ENCODE results near the gene ATXN7L3.
"Not testable (repeated sequence)": the region's sequence is repeated elsewhere in the genome, so short reads cannot be mapped to it uniquely, and the experiment has no call there.

Gene ATXN7L3

DNA sequence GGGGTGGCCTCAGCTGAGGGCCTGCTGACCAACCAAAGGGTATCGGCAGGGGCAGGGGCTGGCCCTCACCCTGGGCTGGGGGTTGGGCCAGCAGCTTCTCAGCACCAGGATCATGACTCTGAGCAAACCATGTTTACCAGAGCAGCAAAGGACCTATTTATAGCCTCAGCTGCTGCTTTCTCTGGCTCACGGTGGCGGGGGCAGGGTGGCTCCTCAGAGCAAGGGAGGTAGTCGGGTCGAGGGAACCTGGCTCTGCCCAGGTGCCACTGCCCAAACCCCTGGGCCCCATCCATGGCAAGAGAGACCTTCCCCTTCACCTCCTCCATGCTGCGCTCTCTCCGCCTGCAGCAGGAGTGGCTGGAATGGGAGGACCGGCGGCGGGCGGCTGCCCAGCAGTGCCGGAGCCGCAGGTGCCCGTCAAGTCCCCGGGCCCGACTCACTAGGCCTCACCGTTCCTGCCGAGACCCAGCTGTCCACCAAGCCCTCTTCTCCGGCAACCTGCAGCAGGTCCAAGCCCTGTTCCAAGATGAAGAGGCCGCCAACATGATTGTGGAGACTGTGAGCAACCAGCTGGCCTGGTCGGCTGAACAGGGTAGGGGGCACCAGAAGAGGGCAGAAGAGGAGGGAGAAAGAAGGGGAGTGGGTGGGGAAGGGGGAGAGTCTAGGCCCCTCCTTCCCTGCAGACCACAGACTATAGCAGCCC, 29.0 kb downstream of the ATXN7L3 start, which contains the start of gene ASB16:
TSS of gene ASB16 (plus strand) at position 206 of the 703 bp plus-strand sequence. CDS start at position 292, 86 bp downstream.
- no peak for DNase-seq

DNA sequence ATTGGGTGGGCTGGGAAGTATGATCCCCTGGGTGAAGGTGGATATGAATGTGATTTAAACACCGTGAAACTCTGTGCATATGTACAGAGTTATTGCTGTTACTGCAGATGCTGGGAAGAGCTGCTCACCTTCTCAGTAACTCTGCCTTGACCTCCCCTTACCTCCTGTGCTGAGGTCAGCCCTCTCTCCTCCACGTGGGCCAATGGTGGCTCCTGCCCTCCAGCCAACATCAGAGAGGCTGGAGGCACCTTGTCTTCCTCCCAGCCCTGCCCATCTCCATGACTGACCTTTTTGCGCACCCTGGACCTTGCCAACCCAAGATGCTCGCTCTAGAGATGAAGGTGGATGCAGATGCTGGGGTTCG, 29.6 kb downstream of the ATXN7L3 start:
- no peak for DNase-seq

DNA sequence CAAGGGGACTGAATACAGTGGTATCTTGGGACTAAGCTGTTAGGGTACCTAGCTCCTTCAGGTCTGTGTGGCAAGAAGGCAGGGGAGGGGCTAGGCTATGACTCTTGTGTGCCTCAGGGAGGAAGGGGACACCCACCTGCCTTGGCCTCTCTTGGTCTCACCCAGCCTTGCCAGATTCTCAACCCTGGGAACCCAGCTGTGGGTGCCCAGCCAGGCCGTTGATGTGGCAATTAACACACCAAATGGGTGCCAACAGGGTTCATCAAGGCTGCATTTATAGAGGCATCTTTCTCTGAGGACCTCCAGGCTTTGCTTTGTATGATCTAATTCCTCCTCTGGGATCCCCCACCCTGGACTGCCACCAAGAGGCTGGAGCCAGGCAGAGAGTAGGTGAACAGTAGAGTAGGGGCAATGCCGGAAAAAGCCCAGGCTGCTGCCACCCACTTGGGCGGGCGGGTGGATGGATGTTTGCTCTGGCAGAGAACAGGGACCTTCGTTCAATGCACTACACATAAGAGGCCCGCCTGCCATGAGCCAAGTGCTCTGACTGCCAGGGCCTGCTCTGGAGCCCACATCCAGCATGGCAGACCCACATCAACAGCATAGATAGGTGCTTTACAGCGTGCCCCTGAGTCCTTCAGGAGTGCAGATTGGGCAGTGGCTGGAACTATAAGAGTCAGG, 32.4 kb downstream of the ATXN7L3 start:
- DNase-seq, result no peak

DNA sequence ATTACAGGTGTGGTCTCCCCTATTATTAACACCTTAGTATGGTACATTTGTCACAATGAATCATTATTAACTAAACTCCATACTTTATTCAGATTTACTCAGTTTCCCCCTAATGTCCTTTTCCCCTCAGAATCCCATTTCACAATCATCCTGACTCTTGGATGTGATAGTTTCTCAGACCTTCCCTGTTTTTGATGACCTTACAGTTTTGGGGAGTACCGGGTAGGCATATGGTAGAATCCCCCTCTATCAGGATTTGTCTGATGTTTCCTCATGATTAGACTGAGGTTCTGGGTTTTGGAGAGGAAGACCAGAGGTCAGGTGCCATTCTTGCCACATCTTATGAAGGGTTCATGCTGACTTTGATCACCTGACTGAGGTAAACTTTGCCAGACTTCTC, 35.2 kb downstream of the ATXN7L3 start:
- no peak for DNase-seq

DNA sequence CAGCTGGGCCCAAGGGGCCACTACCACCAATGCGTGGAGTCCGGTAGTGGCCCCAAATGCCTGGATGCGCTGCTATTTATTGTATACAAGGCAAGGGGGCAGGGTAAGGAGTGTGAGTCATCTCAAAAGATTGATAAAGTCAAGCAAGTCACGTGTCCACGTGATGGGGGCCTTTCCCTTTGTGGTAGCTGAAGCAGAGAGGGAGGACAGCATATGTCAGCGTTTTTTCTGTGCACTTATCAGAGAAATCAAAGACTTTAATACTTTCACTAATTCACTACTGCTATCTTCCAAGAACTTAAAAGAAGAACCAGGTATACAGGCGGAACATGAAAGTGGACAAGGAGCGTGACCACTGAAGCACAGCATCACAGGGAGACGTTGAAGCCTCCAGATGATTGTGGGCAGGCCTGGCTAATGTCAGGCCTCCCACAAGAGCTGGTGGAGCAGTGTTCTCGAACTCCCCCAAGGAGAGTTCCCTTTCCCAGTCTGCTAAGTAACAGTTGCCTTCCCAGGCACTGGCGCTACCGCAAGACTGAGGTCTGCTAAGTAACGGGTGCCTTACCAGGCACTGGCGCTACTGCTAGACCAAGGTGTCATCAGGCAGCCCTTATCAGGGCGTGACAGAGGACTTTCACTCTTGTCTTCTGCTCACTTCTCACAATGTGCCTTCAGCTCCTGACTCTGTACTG, 40.0 kb downstream of the ATXN7L3 start:
- DNase-seq, result peak; percentile 60

DNA sequence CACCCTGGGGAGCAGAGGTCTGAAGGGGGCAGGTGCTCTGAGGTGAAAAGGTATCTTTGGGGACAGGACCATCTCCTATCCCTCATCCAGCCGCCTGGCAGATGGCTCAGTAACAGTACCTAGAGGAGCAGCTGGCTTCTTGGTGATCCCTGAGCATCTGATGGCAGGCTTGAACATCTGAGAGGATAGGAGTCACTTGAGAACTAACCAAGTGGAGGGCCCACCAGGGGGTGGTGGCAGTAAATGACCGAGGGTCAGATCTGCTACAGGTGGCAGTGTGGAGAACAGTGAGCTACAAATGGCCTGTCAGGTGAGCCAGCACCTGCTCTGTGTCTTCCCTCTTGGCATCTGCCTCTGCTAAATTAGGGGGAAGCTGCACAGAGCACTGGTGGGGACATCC, 44.2 kb downstream of the ATXN7L3 start:
- DNase-seq, result no peak

DNA sequence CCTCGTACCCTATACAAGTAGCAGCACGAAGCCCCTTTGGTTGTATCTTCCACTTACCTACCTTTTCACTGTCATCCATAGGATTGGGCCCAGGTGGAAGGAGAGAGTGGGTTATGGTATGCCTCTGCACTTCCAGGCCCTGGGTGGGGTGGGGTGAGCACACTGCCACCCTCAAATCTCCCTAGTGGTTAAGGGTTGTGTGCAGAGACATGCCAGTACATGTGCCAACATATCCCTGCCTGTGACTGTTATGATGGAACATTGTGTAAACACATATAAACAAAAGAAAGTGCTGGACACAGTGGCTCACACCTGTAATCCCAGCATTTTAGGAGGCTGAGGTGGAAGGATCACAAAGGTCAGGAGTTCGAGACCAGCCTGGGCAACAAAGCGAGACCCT, 46.8 kb downstream of the ATXN7L3 start:
- DNase-seq, result no peak

DNA sequence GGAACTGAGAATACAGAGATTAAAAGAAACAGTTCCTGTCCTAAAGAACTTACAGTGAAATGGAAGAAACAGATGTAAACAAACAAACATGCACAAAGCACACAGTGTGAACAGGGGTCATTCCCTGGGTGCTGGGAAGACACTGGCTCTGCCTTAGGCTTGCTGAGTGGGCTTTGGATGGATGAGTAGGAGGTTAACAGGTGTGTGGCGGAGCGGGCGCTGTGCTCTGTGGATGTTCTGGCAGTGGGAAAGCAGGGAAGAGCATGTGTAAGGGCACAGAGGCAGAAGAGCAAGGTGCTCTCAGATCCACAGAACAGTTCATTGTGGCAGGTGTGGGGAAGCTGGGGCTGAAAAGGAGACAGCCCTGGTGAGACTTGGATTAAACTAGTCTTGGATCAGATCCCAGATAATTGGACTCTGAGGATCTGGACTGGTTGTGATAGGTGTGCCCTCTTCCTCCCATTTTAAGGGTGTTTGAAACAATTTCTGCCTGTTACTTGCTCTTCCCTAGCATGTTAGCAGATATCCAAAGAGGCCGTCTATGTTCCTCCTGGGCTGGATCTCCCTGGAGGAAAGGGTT, 49.8 kb downstream of the ATXN7L3 start:
- DNase-seq, result no peak

DNA sequence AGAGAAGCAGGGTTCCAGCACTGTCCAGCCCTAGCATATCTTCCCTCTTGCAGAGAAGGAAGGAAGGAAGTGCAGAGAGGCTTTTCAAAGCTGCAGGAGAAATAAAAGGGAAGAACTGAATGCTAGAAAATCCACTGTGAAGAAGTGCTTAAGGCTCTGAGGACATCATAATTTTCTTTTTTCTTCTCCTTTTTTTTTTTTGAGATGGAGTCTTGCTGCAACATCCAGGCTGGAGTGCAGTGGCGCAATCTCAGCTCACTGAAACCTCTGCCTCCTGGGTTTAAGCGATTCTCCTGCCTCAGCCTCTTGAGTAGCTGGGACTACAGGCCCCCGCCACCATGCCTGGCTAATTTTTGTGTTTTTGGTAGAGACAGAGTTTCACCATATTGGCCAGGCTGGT, 50.6 kb downstream of the ATXN7L3 start:
- DNase-seq, result not testable (repeated sequence)

DNA sequence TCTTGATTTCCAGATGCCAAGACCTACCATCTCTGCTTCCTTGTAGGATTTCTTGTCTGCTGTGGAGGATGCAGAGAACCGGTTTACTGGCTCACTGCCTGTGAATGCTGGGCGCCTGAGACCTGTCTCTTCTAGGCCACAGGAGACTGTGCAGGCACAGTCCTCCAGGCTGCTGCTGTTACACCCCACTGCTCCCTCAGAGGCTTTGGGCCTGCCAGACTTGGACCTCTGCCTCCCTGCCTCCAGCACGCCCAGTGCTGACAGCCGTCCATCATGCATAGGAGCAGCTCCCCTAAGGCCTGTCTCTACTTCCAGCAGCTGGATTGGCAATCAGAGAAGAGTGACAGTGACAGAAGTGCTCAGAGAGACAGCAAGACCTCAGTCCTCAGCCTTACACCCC, 51.9 kb downstream of the ATXN7L3 start:
- DNase-seq, result no peak

DNA sequence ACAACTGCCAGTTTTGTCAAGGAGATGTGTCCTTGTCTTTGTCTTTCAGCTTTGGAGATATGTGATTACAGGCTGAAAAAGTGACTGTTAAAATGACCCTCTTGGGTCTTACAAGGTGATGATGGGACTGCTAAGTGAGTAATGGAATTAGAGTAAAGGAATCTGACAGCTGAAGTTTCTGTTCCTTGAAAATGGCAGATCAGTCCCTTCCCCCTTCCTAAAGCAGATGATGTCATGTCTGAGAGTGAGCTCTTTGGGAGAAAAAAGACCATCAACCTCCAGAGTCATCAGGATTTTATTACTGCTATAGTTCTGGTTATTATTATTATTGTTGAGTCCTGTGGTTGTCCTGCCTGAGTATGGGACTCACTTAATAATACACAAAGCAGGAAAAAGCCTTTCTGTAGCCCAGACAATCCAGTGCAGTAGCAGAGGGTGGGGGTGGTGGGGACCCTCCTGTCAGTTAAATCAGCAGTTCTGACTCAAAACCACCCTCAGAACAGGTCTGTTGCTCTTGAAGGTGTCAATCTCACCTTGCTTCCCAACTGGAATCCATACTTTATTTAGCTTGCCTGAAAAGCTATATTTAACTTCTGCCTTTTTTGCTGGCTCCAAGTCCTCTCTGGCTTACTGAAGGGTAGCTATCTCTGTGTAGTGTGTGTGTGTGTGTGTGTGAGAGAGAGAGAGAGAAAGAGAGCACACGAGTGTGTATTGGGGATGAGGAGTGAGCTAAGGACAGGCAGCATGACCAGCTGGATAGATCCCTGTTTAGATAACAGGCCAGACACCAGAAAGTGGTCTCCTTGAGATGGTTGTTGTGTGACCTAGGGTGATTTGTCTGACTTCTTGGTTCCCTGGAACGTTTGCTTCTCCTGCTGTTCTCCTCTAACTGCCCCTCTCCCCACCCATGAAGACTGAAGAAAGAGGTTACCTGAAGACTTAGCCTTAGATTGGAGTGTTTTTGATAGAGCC, 53.0 kb downstream of the ATXN7L3 start:
- no peak for DNase-seq

DNA sequence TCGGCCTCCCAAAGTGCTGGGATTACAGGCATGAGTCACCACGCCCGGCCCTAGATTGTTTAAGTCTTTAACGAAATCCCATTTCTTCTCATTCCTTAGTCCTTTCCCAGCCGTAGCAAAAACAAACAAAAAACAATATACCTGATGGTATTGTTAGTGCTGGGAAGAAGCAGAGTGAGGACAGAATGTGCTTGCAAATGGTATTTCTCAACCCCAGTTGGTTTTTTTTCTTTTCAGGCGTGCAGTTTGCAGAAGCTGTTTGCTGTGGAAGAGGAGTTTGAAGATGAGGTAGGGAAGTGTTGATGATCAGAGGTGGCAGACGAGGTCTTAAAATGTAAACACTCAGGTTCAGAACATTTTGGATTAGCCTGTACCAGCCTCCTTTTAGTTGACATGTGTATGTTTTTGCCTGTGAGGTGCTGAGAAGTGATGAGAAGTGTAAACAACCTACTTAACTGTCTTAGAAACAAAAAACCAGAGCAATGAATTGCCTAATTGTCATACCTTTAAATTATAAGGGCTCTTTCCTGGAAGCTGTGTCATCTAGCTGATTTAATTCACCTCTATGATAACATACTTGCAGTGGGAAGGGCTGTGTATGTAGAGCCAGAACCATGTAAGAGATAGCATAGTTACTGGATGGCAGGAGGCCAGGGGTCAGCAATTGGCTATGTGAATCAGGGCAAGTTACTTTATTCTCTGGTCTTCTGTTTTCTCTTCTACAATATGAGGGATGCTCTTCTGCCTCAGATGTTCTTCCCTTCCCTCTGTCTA, 54.5 kb downstream of the ATXN7L3 start:
- no peak for DNase-seq

DNA sequence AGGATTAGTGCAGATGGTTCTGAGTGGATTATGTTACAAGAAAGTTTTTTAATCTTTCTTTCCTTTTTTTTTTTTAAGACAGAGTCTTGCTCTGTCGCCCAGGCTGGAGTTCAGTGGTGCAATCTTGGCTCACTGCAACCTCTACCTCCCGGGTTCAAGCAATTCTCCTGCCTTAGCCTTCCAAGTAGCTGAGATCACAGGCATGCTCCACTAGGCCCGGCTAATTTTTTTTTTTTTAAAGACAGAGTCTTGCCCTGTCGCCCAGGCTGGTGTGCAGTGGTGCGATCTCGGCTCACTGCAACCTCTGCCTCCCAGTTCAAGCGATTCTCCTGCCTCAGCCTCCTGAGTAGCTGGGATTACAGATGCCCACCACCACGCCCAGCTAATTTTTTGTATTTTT, 55.8 kb downstream of the ATXN7L3 start:
- not testable (repeated sequence) for DNase-seq
